NCI-H774 (cell line): Measurements from ENCODE around the gene TGIF2.

ENCODE experiments used
- DNase-seq: peaks from one replicate; lab custom pipeline; 2025; lab: John Stamatoyannopoulos, UW

The TGIF2 gene

GRCh38 chr20:36573103-36573797 lies at the start of gene TGIF2:
Gene TGIF2, plus strand, starts transcription at chr20:36573597. Its CDS starts 5,178 bp downstream, at chr20:36578775.
- peak; percentile 31 for DNase-seq

GRCh38 chr20:36525620-36526365 lies 47.6 kb upstream of the TGIF2 start:
- DNase-seq, result no peak

- no peak for DNase-seq
Measured at GRCh38 chr20:36526521-36527011, 46.8 kb upstream of the TGIF2 start.

DNA sequence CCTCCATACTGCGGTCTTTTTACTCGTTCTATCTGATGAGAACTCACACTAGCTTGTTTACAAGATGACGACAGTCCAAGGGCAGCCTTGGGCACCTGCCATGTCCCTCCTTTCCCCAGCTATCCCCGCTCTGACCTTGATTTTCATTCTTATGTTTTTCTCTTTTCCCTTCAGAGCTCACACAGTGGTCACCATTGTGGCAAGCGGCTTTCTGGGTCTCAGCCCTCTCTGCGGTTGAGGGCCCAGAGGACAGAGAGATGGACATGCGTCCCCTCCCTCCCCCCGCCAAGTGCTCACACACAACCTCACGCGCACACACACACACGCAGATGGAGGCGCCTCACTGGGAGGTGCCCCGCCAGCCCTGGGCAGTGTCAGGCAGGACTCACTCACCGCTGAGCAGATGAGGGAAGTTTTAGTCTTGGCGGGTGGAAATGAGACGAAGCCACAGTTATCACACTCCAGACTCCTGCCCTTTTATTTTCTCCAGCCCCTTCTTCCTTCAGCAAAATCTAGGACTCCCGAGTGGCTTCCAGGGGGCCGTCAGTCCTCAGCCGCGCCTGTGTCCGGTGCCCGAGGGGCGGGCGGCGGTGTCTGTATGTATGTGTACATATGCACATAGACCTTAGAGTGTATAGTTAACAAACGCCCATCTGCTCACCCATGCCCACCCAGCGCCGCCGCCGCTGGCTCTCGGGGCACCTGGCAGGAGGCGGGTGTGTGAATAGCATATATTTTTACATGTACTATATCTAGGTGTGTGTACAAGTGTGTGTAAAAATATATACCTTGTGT lies 45.9 kb upstream of the TGIF2 start:
- DNase-seq, result no peak

GRCh38 chr20:36528176-36528874 lies 45.1 kb upstream of the TGIF2 start:
- no peak for DNase-seq

- no peak for DNase-seq
Measured at GRCh38 chr20:36528875-36529417, 44.5 kb upstream of the TGIF2 start.

DNA sequence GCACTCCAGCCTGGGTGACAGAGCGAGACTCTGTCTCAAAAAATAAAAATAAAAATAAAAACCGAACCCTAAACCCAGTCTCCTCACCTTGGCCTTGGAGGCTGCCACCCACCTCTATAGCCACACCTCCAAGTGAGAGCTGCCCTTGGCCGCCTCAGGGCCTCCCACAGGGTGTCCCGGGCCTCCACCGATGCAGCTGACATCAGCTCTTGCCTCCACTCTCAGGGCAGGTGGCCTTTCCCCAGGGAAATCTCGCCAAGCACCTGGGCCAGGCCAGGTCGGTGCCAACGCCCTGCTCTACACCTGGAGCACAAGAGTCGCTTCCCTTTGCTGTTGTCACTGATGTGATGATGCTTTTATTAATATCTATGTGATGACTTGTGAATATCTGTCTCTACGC lies 41.0 kb upstream of the TGIF2 start:
- DNase-seq, result no peak

DNA sequence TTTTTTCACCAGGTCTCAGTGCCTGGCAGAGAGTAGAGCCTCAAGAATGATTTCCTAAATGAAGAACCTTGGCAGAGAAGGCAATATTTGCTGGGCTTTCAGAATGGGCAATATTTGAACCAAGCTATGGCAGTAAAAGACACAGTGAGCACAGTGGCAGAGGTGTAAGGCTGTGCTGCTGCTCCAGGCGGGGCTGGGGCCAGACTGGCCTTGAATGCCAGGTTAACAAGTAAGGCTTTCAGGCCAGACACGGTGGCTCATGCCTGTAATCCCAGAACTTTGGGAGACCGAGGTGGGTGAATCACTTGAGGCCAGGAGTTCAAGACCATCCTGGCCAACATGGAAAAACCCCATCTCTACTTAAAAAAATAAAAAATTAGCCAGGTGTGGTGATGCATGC lies 40.6 kb upstream of the TGIF2 start:
- DNase-seq, result no peak

DNA sequence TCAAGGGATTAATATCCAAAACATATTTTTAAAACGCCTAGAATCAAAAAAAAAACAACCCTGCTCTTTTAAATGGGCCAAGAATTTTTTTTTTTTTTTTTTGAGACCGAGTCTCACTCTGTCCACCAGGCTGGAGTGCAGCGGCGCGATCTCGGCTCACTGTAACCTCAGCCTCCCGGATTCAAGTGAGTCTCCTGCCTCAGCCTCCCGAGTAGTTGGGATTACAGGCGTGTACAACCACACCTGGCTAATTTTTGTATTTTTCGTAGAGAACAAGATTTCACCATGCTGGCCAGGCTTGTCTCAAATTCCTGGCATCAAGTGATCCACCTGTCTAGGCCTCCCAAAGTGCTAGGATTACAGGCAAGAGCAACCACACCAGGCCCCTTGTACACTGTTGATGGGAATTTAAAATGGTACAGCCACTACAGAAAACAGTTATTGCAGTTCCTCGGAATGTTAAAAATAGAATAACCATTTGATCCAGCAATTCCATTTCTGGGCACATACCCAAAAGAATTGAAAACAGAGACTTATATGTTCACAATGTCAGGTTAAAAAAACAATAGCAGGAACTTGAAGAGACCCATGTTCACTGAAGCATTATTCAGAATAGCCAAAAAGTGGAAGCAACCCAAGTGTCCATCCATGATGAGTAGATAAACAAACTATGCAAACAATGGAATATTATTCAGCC lies 35.2 kb upstream of the TGIF2 start:
- no peak for DNase-seq

GRCh38 chr20:36540551-36541211 lies 32.7 kb upstream of the TGIF2 start:
- DNase-seq, result no peak

GRCh38 chr20:36541227-36541767 lies 32.1 kb upstream of the TGIF2 start, which contains the start of gene MYL9:
Gene MYL9, plus strand, starts transcription at chr20:36541519. Its CDS starts 3,366 bp downstream, at chr20:36544885.
- no peak for DNase-seq

GRCh38 chr20:36541768-36542488 lies 31.5 kb upstream of the TGIF2 start:
- DNase-seq, result no peak

DNA sequence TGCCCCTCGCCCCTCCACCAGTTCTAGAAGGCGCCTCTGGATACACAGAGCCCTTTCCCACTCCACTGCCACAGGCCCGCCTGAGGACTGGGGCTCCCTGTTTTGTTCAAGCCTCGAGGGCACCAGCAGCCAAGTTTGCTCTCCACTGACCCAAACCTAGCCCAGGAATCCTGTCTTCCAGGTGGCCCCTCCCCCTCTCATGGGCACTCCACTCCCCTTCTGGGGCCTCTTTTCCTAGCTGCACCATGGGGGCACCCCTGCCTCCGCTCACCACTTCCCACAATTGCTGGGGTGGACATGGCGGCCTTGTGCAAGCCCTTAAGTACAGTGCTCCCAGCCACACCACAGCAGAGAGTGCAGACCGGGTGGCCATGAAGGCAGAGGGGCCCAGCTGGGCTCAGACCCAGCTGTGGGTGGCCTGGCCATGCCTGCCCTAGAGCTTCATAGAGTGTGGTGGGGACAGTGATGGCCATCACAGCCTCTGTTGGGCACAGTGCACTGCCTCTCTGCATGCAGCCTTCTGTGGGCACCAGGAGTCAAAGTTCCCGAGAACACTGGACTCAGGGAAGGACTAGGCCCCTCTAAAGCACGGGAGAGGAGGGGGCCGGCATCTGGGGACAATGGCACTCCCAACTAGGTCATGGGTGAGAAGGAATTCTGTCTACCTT lies 30.7 kb upstream of the TGIF2 start:
- DNase-seq, result no peak

- no peak for DNase-seq
Measured at GRCh38 chr20:36543184-36544133, 29.9 kb upstream of the TGIF2 start.

- DNase-seq, result no peak
Measured at GRCh38 chr20:36544134-36545018, 29.0 kb upstream of the TGIF2 start.

GRCh38 chr20:36546111-36546736 lies 27.2 kb upstream of the TGIF2 start:
- DNase-seq, result no peak
